Hepatocyte (in vitro differentiated cells): ENCODE results near the gene TNS4. TPM values are rescaled to one million over a fixed set of nuclear protein-coding genes. Genes with fewer than 3 reads are reported as not detected.

Source experiments
- DNase-seq: peaks from one replicate; pipeline ENCODE4 v3.0.0-alpha.2; 2016; ENCODE audit warnings: low spot score
- H2AFZ ChIP-seq: fragments of 200-600 bp; sonication (generic); 2 replicates; pipeline ENCODE4 v1.6.0; 2016; ENCODE audit warnings: antibody characterized with exemption, mild to moderate bottlenecking
- H3K27ac ChIP-seq: fragments of 200-600 bp; sonication (generic); 2 replicates; pipeline ENCODE4 v1.5.1; 2016; ENCODE audit warnings: mild to moderate bottlenecking
- H3K27me3 ChIP-seq: fragments of 200-600 bp; sonication (generic); 2 replicates; pipeline ENCODE4 v1.6.1; 2016
- H3K36me3 ChIP-seq: fragments of 200-600 bp; sonication (generic); replicated peaks from 2 replicates; pipeline ENCODE4 v1.5.1; 2016; ENCODE audit warnings: low read depth; ENCODE audit not compliant: insufficient read depth
- H3K4me1 ChIP-seq: fragments of 200-600 bp; sonication (generic); 2 replicates; pipeline ENCODE4 v1.5.1; 2016; ENCODE audit warnings: mild to moderate bottlenecking, moderate library complexity; ENCODE audit not compliant: insufficient read depth
- H3K4me2 ChIP-seq: fragments of 200-600 bp; sonication (generic); 2 replicates; pipeline ENCODE4 v1.6.0; 2016
- H3K4me3 ChIP-seq: fragments of 200-600 bp; sonication (generic); 2 replicates; pipeline ENCODE4 v1.5.1; 2016; ENCODE audit warnings: mild to moderate bottlenecking
- H3K79me2 ChIP-seq: fragments of 200-600 bp; sonication (generic); 2 replicates; pipeline ENCODE4 v1.6.0; 2017; ENCODE audit warnings: mild to moderate bottlenecking
- H3K9me2 ChIP-seq: fragments of 200-600 bp; sonication (generic); replicated peaks from 2 replicates; pipeline ENCODE4 v1.6.0; 2017; ENCODE audit warnings: mild to moderate bottlenecking; ENCODE audit not compliant: insufficient read depth
- H3K9me3 ChIP-seq: fragments of 200-600 bp; sonication (generic); 2 replicates; pipeline ENCODE4 v1.5.1; 2016; ENCODE audit warnings: low read depth, mild to moderate bottlenecking
- H4K20me1 ChIP-seq: fragments of 200-600 bp; sonication (generic); 2 replicates; pipeline ENCODE4 v1.6.0; 2016; ENCODE audit warnings: mild to moderate bottlenecking; ENCODE audit not compliant: insufficient read depth, poor library complexity, severe bottlenecking
- CTCF ChIP-seq: fragments of 200-600 bp; sonication (generic); IDR thresholded peaks from 2 replicates; pipeline ENCODE4 v1.5.1; 2016; ENCODE audit warnings: antibody characterized with exemption, mild to moderate bottlenecking; ENCODE audit not compliant: poor library complexity
- EZH2 ChIP-seq: fragments of 200-600 bp; sonication (generic); IDR thresholded peaks from 2 replicates; pipeline ENCODE4 v1.6.1; 2016; ENCODE audit warnings: antibody characterized with exemption, mild to moderate bottlenecking, borderline replicate concordance
- EZH2phosphoT487 ChIP-seq: fragments of 200-600 bp; sonication (generic); IDR thresholded peaks from one replicate; pipeline ENCODE4 v1.6.1; 2018; ENCODE audit warnings: antibody characterized with exemption, mild to moderate bottlenecking, low read depth, moderate library complexity; ENCODE audit not compliant: unreplicated experiment, severe bottlenecking
- WGBS: methylation state at CpG from one replicate; pipeline ENCODE4 v1.1.6; 2016; ENCODE audit warnings: low lambda C conversion rate; ENCODE audit errors: missing lambda C conversion rate; 5-methylcytosine and 5-hydroxymethylcytosine counted together
- polyA plus RNA-seq: library from polyadenylated mRNA; unstranded; fragments of >200 nt; fragmentation: Nextera tagmentation; extraction: Ambion mirVana; gene quantifications from 2 replicates; pipeline ENCODE4 v1.2.1, GENCODE V29; 2016
- total RNA-seq: library from RNA; depleted of rRNA; stranded (reverse); fragments of >200 nt; gene quantifications from 2 replicates; pipeline ENCODE4 v1.2.3, GENCODE V29; 2014

The TNS4 gene
- total and polyA plus RNA-seq, 2 experiments from 2014 or later, result 0.07 TPM; not detected in 1

- H4K20me1 ChIP-seq, result no peaks in the 10 kb centered on the region
- 47% methylated on average over 11 of the region's 12 CpGs for WGBS
- H3K27ac ChIP-seq, result peak overlapping the region; percentile 86
- DNase-seq, result peak; percentile 17
- no peaks in the 10 kb centered on the region for H3K79me2 ChIP-seq
- H3K4me2 ChIP-seq, result no peak overlapping the region
- H3K36me3 ChIP-seq, result no peaks in the 10 kb centered on the region
- H3K9me3 ChIP-seq, result no peaks in the 10 kb centered on the region
- H3K4me1 ChIP-seq, result peaks cover 59% of the 10 kb centered on the region
- H3K9me2 ChIP-seq, result no peaks in the 10 kb centered on the region
- H3K4me3 ChIP-seq, result no peak overlapping the region
- TF ChIP-seq CTCF (no peak), EZH2phosphoT487 (no peak), EZH2 (no peak)
- H2AFZ ChIP-seq, result no peak overlapping the region
- no peaks in the 10 kb centered on the region for H3K27me3 ChIP-seq
These were observed 39.6 kb downstream of the TNS4 start for GRCh38 chr17:40461732-40462342.

- Histone ChIP-seq H2AFZ (no peak overlapping the region), H3K36me3 (no peaks in the 10 kb centered on the region), H3K27ac (peak overlapping the region; percentile 86), H3K27me3 (no peaks in the 10 kb centered on the region), H3K4me2 (no peak overlapping the region), H3K4me1 (peaks cover 59% of the 10 kb centered on the region), H4K20me1 (no peaks in the 10 kb centered on the region), H3K9me3 (no peaks in the 10 kb centered on the region), H3K4me3 (no peak overlapping the region), H3K79me2 (no peaks in the 10 kb centered on the region), H3K9me2 (no peaks in the 10 kb centered on the region)
- no peak for TF ChIP-seq EZH2
- no peak for TF ChIP-seq CTCF
- TF ChIP-seq EZH2phosphoT487, result no peak
- DNase-seq, result peak; percentile 19
- WGBS, result 74% methylated on average over 9 of the region's 9 CpGs
These were observed 40.3 kb downstream of the TNS4 start for GRCh38 chr17:40460968-40461731.

- Histone ChIP-seq H3K4me2 (no peak overlapping the region), H3K27me3 (no peaks in the 10 kb centered on the region), H2AFZ (no peak overlapping the region), H4K20me1 (no peaks in the 10 kb centered on the region), H3K9me3 (no peaks in the 10 kb centered on the region), H3K27ac (peak overlapping the region; percentile 86), H3K4me1 (peaks cover 59% of the 10 kb centered on the region), H3K79me2 (no peaks in the 10 kb centered on the region), H3K36me3 (no peaks in the 10 kb centered on the region), H3K9me2 (no peaks in the 10 kb centered on the region), H3K4me3 (no peak overlapping the region)
- no peak for DNase-seq
- 61% methylated on average over 3 of the region's 3 CpGs for WGBS
- no peak for TF ChIP-seq CTCF
- TF ChIP-seq EZH2phosphoT487, result no peak
- TF ChIP-seq EZH2, result no peak
These were observed 40.8 kb downstream of the TNS4 start for GRCh38 chr17:40460604-40460967.
